Measurements from ENCODE around the gene HLA-DMA.
"Not testable (repeated sequence)": the region's sequence is repeated elsewhere in the genome, so short reads cannot be mapped to it uniquely, and the experiment has no call there.

Gene HLA-DMA

GRCh38 chr6:32953775-32954174 is 878 bp upstream of the HLA-DMA start:
- DNase-seq, result no peak

- DNase-seq, result no peak
These were observed 2.4 kb downstream of the HLA-DMA start for GRCh38 chr6:32950449-32950848.

DNA sequence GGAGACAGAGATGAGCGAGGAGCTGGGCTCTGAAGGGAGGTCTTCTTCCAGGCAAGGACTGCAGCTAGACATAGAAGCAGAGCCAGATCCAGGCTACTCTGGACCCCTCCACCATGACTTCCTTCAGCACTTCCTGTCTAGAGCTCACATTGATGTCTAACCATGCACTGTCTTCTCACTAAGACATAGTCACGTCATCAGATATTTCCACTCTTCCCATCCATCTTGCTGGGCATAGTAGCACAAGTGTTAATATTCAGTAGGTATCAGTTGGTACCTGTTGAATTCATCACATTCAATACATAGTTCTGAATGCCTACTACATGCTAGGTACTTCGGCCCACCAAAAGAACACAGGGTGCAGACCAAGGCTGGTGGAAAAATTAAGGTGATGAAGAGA is 2.9 kb downstream of the HLA-DMA start:
- no peak for DNase-seq

DNA sequence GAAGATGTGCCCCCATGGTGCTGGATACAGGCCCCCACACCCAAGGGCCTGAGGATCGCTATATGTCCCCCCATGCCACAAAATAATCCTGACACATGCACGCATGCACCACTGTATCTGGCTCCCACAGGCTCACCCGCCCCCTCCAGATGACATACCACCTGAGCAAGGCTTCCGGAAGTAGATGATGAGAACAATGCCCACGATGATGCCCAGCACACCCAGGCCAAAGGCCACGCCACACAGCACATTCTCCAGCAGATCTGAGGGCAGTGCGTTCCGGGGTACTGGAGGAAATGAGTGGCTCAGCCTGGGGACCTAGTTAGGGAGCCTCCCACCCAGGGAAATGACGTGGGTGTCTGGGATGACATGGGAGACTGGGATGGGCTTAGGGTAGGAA is 3.8 kb downstream of the HLA-DMA start:
- no peak for DNase-seq

DNA sequence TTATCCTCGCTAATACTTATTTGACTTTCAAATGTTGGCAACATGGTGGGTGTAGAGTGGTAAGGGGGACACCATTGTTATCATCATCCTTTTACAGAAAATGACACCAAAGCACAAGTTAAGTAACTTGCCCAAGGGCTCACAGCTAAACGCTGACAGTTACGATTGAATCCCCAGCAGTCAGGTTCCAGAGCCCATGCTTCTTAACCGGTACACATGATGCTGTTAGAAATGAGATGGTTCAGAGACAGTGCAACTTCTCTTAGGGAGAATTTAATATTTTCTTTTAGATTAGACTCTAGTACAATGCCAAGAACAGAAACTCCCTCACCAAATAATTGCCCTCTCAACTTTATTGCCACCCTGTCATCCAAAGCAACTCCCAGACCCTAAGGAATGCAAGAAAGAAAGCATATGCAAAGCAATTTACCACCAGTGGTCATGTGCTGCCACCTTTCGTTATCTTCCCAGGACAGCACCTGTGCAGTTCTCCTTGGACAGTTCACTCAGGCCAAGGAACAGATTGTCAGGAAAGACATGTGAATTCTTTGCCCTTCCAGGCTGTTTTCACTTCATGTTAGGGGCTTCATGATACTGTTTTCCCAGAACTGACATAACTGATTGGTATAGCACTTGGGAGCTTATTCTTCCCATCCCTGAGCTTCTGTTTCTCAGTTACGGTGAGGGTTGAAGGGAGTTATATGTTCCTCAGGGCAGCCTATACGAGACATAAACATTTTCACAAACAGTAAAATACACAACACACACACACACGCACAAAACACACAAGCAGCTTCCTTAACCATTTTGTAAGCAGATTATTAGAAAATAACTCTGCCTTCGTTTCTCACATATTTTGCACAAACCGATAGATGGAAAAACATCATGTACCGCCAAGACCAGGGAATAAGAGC is 5.1 kb downstream of the HLA-DMA start:
- no peak for DNase-seq

GRCh38 chr6:32946893-32947292 is 6.0 kb downstream of the HLA-DMA start:
- no peak for DNase-seq

- no peak for DNase-seq
These were observed 6.9 kb downstream of the HLA-DMA start for GRCh38 chr6:32945953-32946352.

DNA sequence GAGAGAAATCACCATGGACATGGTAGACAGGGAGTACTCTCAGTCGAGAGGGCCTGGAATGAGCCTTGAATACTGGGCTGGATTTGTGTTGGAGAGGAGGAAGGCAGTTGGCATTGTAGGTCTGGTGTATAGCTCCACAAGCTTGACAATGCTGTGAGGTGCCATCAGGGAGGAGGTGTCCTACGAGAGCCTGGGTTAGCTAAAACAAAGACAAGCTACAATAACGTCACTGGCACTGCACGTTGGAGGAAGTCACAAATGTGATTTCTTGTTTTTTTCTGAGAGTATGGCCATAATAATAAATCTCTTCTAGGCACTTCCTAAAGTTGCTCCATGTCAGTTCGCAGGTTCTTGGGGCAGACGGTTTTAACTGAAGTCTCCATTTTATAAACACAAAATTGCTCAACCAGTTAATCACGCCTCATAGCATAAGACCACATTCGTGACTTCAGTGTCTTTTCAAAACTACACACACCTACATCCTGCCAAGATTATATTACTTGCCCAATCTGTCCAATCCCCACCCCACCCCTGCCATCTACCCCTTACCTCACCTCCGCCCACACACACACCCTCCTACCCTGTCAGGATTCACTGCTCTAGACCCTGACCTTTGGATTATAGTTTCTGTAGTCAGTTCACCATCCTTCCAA is 7.7 kb downstream of the HLA-DMA start:
- no peak for DNase-seq

- no peak for DNase-seq
These were observed 8.8 kb downstream of the HLA-DMA start for GRCh38 chr6:32943864-32944649.

GRCh38 chr6:32942555-32943123 is 10.3 kb downstream of the HLA-DMA start:
- DNase-seq, result not testable (repeated sequence)

- no peak for DNase-seq
These were observed 11.6 kb downstream of the HLA-DMA start for GRCh38 chr6:32941214-32941768.

GRCh38 chr6:32940656-32941213 is 12.2 kb downstream of the HLA-DMA start, which contains the start of gene HLA-DMB:
Gene HLA-DMB (minus strand): TSS chr6:32941028. CDS start chr6:32940807, 221 bp downstream.
- peak; percentile 32 to 82 for DNase-seq

- DNase-seq, result no peak
These were observed 14.4 kb downstream of the HLA-DMA start for GRCh38 chr6:32938494-32938893.

DNA sequence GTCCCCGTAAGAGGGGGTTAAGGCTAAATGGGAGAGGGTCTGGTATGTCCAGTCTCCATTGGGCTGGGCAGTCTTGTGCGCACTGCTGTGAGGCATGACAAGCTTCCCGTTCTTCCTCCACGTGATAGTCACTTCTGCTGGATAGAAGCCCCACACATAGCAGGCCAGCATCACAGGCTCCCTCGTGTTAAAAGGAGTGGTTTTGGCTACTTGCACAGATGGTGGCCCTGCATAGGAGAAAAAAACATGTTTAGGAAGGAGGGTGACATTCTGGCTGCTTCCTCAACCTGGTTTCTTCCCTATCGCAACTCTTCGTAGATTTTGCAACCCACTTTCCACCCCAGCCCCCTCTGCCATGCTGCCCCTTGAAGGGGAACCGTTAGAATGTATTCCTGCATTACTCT is 15.7 kb downstream of the HLA-DMA start:
- peak; percentile 26 to 30 for DNase-seq

DNA sequence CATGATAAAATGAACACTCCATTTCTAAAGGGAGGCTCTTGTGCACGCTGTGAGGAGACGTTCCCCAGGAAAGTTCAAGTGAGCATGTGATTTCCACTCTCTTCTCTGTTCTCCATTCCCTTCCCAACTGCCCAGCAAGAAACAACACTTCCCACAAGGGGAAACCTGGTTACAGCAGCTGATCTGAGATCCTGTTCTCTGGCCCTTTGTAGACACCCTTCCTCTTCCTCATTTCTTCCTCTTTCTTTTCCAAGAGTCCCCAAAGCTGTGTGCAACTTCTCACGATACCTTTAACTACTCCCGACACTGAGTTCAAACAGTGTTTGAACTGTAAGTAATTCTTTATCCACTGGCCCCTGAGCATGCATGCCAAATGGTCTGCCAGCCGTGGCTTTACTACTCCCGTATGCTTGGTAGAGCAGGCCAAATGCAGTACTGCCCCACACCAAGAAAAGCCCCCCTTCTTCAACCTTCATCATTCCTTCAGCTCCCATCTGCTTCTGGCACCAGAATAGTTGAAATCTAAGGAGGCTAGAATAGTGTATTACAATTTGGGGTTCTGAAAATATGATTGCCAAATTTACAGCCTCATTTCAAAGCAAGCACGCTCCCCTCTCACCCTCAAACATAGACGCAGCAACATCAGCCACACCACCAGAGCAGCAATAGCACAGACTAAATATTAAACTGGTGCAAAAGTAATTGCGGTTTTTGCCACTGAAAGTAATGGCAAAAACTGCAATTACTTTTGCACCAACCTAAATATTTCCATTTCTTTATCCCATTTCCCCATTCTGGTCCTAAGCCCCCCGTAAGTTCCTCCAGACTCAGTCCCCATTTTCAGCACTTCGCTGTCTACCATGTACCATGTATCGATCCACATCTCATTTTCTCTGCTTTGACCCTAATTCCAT is 16.4 kb downstream of the HLA-DMA start:
- DNase-seq, result no peak

DNA sequence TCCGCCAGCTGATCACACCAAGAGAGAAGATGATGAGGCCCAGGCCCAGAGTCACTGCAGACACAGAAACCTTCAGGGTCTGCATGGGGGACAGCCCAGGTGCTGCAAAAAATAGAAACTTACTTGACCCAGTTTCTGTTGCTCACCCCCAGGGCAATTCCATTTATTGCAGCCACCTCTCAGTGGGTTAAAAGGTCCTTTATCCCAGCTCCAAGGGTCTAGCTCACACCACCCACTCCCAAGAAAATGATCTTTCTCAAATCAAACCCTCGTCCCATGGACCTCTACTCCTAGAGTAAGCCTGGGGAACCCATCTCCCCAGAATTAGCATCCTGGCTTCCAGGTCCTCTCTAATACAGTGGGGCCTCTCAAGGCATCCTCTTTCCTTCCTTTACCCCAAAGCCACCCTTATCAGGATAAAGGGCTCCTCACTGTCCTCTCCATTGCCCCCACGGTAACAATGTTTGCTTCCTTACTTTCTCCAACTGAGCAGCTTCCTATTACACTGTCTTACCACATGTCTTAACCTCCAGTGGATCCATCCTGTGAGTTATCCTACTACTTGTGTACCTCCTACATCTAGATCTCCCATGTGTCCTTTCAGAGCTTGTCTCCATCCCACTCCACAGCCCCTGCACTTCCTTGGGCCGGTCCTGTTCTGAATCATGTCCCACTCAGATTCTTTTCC is 17.2 kb downstream of the HLA-DMA start:
- DNase-seq, result no peak

DNA sequence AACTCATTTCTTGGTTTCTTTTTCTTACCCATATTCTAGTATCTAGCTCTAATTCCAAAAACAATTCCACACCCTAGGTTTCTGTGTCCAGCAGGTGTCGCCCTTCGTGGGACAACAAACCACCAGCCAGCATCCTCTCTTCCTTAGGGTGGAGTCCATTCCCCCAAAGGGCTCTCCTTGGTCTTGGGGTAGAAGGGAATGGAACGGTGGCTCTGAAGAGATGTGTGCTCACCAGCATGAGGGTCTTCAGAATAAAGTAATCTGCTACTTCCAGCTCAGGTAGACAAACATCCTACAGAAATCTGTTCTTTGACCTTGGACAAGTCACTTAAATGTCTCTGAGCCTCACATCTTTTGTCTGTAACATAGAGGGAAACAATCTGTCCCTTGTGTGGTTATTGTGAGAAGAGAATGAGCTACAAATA is 19.2 kb downstream of the HLA-DMA start:
- DNase-seq, result peak; percentile 47 to 59

- no peak for DNase-seq
These were observed 20.6 kb downstream of the HLA-DMA start for GRCh38 chr6:32932132-32932868.

DNA sequence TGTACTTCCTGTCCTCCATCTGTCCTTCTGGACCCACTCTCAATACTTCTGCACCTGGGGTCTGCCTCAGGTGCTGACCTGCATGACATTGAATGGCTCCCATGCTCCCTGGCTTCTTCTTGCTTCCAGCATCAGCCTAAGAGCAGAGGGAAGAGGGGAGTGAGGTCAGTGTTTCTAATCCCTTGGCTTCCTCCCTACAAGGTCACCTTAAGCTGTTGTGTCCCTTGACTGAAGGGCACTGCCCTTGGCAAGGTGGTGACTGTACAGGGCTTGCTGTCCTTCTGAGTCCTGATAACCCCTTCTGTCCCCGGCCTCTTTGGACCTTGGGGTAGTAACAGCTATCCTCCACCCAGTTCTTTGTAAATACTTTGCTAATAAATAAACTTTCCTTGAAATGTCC is 21.7 kb downstream of the HLA-DMA start:
- no peak for DNase-seq

DNA sequence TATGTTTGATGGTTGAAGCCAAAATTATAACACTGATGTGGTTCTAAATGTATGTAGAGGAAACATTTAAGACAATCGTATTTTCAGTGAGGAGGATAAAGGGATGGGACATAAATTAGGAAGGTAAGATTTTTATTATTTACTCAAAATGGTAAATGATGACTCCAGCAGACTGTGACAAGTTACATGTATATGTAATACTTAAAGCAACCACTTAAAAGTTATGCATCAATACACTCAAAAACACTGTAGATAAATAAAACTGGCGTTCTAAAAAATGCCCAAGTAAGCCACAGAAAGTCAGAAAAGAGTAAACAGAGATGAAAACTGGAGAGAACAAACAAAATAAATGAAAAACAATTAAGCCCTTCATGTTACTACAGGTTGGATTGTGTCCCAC is 30.8 kb downstream of the HLA-DMA start:
- DNase-seq, result no peak
